ENCODE results near the gene WDFY4.

GRCh38 chr10:48807791-48808470, 123.3 kb downstream of the WDFY4 start:
- no peak for TF ChIP-seq CTCF (conservative IDR thresholded peaks at IDR 0.05; ENCODE audit: low read length)
- TF ChIP-seq EZH2phosphoT487 (IDR thresholded peaks at IDR 0.05; ENCODE audit: borderline replicate concordance) = no peak
